Ovary (tissue), 9 donors: ENCODE measurements around the gene PRTFDC1. TPM values are rescaled to one million over a fixed set of nuclear protein-coding genes. Genes with fewer than 3 reads are reported as not detected.

Source experiments
- DNase-seq, 5 donors: peaks; one replicate each; pipeline ENCODE4 v3.0.0-alpha.2; 2019 to 2020
- H3K27ac ChIP-seq, 2 donors: fragments of 200-600 bp; one replicate each; pipeline versions ENCODE4 v1.5.1 to v1.8.0; 2019 to 2022
- H3K27me3 ChIP-seq: fragments of 200-600 bp; one replicate; pipeline ENCODE4 v1.8.0; 2022
- H3K36me3 ChIP-seq: fragments of 200-600 bp; sonication (generic); one replicate; pipeline ENCODE4 v1.5.1; 2019
- H3K4me1 ChIP-seq: one replicate; pipeline ENCODE4 v1.8.1; 2013; ENCODE audit warnings: mild to moderate bottlenecking, moderate library complexity; ENCODE audit not compliant: insufficient read depth
- H3K4me3 ChIP-seq: fragments of 200-600 bp; sonication (generic); one replicate; pipeline ENCODE4 v1.5.1; 2017
- H3K9me3 ChIP-seq, 2 donors: fragments of 200-600 bp in 1 of 2; sonication (generic) in 1 of 2; one replicate each; pipeline versions ENCODE4 v1.5.1 to v1.8.1; 2013 to 2019; ENCODE audit warnings: mild to moderate bottlenecking in 1 of 2, moderate library complexity in 1 of 2
- EP300 ChIP-seq: sonication (generic); formaldehyde crosslinking; IDR thresholded peaks from one replicate; pipeline ENCODE4 v1.6.1; 2017; ENCODE audit warnings: antibody characterized with exemption
- POLR2A ChIP-seq: fragments of 450-650 bp; IDR thresholded peaks from one replicate; pipeline ENCODE4 v1.6.1; 2017; ENCODE audit warnings: antibody characterized with exemption, mild to moderate bottlenecking, moderate library complexity
- WGBS, 3 donors: extraction: QIAGEN DNeasy Blood & Tissue Kit in 1 of 3; methylation state at CpG; one replicate each; pipeline versions ENCODE4 v1.1.5 to v1.1.7; 2013 to 2017; 5-methylcytosine and 5-hydroxymethylcytosine counted together
- intact Hi-C, 4 donors: fragments of 100-400 bp; cut with DNase I; formaldehyde crosslinking; loops; one replicate each; pipeline versions ENCODE4 v1.11.0 to v1.15.1; 2022 to 2023
- polyA plus RNA-seq, 2 donors: library from polyadenylated mRNA; stranded (reverse); fragments of 200-250 nt in 1 of 2; fragments of 350-450 nt in 1 of 2; fragmentation: Illumina TruSeq in 1 of 2; extraction: RNeasy Lipid Tissue Mini Kit (QIAGEN cat#74804) in 1 of 2; gene quantifications; one replicate each; pipeline ENCODE4 v1.2.3, GENCODE V29; 2013 to 2014
- total RNA-seq, 7 donors: library from RNA; depleted of rRNA in 2 of 7; stranded (reverse); fragments of >200 nt in 2 of 7; fragmentation: NEBNext Ultra II Directional in 3 of 7; extraction: Animal tissue kit (Norgen Biotek cat#: 25700) in 3 of 7; gene quantifications; one replicate each; pipeline versions ENCODE4 v1.1.0 to v1.2.4, GENCODE V29; 2016 to 2023
- TF ChIP-seq, protein P1 (sequence below), 3 donors: fragments of 450-650 bp in 2 of 3; fragments of 200-600 bp in 1 of 3; IDR thresholded peaks; one replicate each; pipeline versions ENCODE4 v1.5.1 to v1.8.0; 2016 to 2022; ENCODE audit warnings: antibody characterized with exemption in 3 of 3, mild to moderate bottlenecking in 1 of 3
- donor health status: DM: no; HTN: no; CAD: no; lungs with moderate emphysema.
- donor health status: DM: no; HTN: no; CAD: no.
- donor health status: Bipolar disorder and iron deficiency.
- donor health status: DM: yes; HTN: yes; CAD: no.
- donor health status: DM: no; HTN: no; CAD: no.
- donor health status: DM: yes; HTN: yes; CAD: no.

The PRTFDC1 gene
- total and polyA plus RNA-seq, 9 donors, result 12.6 to 21.3 (median 14.7) TPM

DNA sequence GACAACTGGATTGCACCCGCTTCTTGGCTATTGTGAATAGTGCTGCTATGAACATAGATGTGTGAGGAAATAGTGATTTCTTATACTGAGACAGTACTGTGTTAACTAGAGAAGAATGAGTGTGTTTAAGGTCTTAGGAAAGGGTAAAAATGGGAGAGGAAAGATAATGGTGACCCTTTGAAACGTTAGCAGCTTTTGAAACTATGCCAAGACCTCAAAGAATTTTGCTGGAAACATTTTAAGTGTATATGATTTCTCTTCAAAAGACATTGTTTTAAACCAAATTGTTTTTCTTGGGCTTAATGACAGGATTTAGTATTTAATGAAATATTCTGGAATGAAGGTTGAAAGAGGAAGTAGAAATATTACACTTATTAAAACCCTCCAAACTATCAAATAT lies 127.9 kb downstream of the PRTFDC1 start:
- Histone ChIP-seq H3K27me3 (no peaks in the 10 kb centered on the region), H3K9me3 (no peaks in the 10 kb centered on the region), H3K27ac (no peak overlapping the region), H3K4me1 (peaks cover 4% of the 10 kb centered on the region), H3K36me3 (no peaks in the 10 kb centered on the region), H3K4me3 (no peak overlapping the region)
- DNase-seq, result no peak
- 47 to 52% (median 50%) methylated on average over 2 of the region's 2 CpGs for WGBS, 3 donors
- TF ChIP-seq, protein P1, sequence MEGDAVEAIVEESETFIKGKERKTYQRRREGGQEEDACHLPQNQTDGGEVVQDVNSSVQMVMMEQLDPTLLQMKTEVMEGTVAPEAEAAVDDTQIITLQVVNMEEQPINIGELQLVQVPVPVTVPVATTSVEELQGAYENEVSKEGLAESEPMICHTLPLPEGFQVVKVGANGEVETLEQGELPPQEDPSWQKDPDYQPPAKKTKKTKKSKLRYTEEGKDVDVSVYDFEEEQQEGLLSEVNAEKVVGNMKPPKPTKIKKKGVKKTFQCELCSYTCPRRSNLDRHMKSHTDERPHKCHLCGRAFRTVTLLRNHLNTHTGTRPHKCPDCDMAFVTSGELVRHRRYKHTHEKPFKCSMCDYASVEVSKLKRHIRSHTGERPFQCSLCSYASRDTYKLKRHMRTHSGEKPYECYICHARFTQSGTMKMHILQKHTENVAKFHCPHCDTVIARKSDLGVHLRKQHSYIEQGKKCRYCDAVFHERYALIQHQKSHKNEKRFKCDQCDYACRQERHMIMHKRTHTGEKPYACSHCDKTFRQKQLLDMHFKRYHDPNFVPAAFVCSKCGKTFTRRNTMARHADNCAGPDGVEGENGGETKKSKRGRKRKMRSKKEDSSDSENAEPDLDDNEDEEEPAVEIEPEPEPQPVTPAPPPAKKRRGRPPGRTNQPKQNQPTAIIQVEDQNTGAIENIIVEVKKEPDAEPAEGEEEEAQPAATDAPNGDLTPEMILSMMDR (IDR thresholded peaks at IDR 0.05), result no peak
- TF ChIP-seq EP300, result no peak
- TF ChIP-seq POLR2A, result no peak
- intact Hi-C loops, result no loop called here

DNA sequence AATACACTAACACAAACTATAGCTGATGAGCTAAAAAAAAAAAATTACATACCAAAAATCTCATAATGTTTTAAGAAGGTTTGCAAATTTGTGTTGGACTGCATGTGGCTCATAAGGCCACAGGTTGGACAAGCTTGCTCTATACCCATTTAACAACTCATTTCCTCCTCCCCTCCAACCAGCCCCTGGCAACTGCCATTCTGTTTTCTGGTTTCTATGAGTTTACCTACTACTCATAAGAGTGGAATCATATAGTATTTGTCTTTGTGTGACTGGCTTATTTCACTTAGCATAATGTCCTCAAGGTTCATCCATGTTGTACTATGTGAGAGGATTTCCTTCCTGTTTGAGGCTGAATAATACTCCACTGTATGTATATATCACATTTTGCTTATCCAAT lies 128.3 kb downstream of the PRTFDC1 start:
- Histone ChIP-seq H3K27me3 (no peaks in the 10 kb centered on the region), H3K27ac (no peak overlapping the region), H3K4me1 (peaks cover 4% of the 10 kb centered on the region), H3K4me3 (no peak overlapping the region), H3K36me3 (no peaks in the 10 kb centered on the region), H3K9me3 (no peaks in the 10 kb centered on the region)
- TF ChIP-seq POLR2A (no peak), EP300 (no peak)
- TF ChIP-seq, protein P1 (IDR thresholded peaks at IDR 0.05), result no peak
- intact Hi-C loops, result no loop called here
- DNase-seq, result no peak

DNA sequence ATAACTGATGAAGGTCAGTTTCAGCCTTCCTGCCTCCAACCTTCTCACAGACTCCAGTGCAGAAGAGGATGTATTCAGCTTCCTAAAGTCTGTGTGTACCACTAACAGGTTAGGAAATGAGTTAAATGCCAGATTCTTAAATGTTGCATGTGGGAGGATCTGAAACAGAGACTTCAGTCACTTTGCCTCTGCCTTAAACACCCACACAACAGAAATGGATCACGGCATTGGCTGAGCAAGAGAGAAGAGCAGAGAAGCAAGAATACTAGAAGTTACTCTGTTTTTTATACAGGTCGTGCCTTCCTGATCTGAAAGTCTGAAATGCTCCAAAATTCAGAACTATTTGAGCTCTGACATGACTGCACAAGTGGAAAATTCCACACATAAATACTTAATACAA lies 129.8 kb downstream of the PRTFDC1 start:
- peaks cover 4% of the 10 kb centered on the region for H3K4me1 ChIP-seq
- WGBS, 3 donors, result 45 to 50% (median 48%) methylated on average over 2 of the region's 2 CpGs
- no peaks in the 10 kb centered on the region for H3K9me3 ChIP-seq
- H3K27me3 ChIP-seq, result no peaks in the 10 kb centered on the region
- no peak overlapping the region for H3K27ac ChIP-seq
- intact Hi-C loops, result no loop called here
- no peak for TF ChIP-seq EP300
- TF ChIP-seq, protein P1 (IDR thresholded peaks at IDR 0.05), result no peak
- no peak for TF ChIP-seq POLR2A
- DNase-seq, result no peak
- no peak overlapping the region for H3K4me3 ChIP-seq
- no peaks in the 10 kb centered on the region for H3K36me3 ChIP-seq

DNA sequence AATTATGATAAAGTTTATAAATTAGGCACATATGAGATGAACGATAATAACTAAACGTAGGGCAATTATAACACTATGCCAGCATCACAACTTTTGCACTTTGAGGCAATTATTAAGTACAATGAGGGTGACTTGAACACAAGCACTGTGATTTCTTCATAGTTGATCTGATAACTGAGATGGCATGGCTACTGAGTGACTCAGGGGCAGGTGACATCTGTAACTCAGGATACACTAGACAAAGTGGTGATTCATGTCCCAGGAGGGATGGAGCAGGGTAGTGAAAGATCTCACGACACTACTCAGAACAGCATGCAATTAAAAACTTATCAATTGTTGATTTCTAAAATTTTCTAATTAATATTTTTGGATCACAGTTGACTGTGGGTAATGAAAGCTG lies 130.4 kb downstream of the PRTFDC1 start:
- H3K4me3 ChIP-seq, result no peak overlapping the region
- no peak for DNase-seq
- peaks cover 4% of the 10 kb centered on the region for H3K4me1 ChIP-seq
- no peak overlapping the region for H3K27ac ChIP-seq
- TF ChIP-seq POLR2A, result no peak
- TF ChIP-seq, protein P1 (IDR thresholded peaks at IDR 0.05), result no peak
- no peak for TF ChIP-seq EP300
- no peaks in the 10 kb centered on the region for H3K36me3 ChIP-seq
- WGBS, 3 donors, result 90 to 92% (median 90%) methylated on average over 3 of the region's 3 CpGs
- no peaks in the 10 kb centered on the region for H3K9me3 ChIP-seq
- intact Hi-C loops, result no loop called here
- H3K27me3 ChIP-seq, result no peaks in the 10 kb centered on the region
